NCI-H2227 (cell line): ENCODE results near the gene TSLP.

Source experiments
- DNase-seq: peaks from one replicate; lab custom pipeline; 2025; ENCODE audit not compliant: unreplicated experiment; lab: John Stamatoyannopoulos, UW

TSLP gene

GRCh38 chr5:111095982-111096381 lies 24.5 kb downstream of the TSLP start:
- DNase-seq = no peak

DNA sequence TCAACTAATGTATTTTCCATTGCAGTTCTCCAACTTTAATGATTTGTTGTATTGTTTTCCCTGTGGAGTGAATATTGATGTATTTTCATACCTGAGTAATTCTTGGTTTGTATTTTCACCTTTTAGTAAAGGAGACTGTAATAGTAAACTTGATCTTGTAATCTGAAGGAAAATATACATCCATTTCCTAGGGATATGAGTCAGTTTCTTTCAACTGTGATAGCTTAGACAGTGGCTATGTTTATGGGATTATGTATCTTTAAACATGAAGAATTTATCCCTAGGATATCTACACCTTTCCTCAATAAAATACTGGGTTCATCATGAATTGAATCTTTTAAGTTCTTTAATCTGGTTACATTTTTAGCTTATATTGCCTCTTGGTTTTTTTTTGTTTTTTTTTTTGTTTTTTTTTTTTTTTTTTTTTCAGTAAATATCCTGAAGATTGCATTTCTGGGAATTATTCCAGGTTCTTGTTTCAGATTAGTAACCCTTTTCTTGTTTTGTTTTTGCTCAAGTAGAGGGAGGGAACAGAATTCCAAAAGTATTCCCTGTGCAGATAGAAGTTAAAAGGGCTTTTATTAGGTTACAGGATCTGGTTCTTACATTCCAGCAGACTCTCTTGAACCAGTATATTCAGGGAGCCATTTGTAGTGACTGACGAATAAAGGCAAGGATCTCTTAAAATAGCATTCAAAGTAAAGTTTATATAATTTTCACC lies 27.7 kb downstream of the TSLP start:
- no peak for DNase-seq

DNA sequence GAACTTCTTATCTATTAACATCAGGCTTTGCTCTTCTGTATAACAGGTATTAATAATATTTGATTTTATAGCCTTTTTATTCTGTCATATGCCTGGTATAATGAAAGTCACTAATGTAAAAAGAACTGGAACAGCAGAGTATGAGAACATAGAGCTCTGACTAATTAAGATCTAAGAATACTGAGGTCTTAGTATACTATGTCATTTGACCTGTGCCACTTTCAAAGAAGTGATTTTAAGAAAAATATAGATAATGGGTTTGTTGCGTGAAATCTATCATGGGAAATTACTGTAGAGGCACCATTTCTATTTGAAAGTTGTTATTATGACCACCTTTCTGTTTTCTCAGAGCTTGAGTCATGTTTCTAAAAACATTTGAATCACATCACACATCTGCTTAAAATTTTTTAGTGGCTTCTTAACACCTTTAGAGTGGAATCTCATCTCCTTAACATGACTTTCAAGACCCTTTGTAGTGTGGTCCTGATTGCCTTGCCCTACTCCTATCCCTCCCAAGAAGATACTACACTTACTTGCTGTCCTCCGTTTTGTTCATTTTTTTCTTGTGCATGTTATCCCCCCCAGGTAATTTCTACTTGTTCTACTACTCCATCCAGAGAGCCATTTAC lies 34.9 kb downstream of the TSLP start:
- DNase-seq = no peak

DNA sequence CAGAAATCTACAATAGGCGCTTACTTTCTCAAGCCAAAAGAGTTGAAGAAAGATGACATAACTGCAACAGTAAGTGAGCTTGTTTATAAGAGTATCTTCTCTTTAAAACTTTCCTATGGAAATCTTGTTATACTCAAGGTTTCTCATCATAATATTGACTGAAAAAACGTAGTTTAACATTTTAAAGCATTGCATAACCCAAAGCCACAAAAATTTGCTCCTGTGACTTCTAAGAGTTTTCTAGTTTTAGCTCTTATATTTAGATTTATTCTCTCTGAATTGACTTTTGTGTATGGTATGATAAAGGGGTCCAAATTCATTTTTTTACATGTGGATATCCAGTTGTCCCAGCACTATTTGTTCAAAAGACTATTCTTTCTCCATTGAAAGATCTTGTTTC lies 35.9 kb downstream of the TSLP start:
- DNase-seq = no peak

- no peak for DNase-seq
Measured at GRCh38 chr5:111111956-111112355, 40.4 kb downstream of the TSLP start.

GRCh38 chr5:111113678-111114077 lies 42.2 kb downstream of the TSLP start:
- DNase-seq = no peak

DNA sequence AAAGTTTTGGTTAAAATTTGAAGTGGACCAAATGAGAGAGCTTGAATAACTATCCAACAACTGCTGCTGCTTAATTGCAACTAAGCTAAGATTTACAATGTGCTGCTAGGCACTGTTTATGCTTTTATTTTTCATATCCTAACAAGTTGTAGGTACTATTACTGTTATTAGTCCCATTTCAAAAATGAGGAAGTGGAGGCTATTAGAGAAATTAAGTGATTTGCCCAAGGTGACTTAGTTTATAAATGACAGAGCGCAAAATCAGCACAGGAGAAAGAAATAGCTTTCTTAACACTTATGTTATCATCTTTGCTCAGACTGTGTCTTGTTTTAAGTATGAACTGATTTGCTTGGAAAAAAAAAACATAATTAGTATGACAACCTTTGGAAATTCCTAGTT lies 43.7 kb downstream of the TSLP start:
- no peak for DNase-seq

DNA sequence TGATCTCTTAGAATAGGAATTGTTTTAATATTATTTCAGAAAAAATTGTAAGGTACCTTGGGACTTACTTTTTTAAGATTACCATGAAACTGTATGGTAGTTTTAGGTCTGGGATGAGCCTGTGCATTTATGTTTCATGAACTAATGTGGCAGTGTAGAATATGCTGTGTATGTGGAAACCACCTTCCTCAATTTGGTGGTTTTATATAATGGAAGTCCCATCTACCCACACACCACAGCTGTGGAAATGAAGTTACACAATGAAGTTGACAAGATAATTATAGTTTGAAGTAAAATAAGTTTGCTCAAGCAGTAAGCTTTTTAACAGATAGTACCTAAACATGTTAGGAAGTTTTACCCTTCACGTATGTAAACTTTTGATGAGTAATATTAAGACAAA lies 45.0 kb downstream of the TSLP start:
- no peak for DNase-seq

DNA sequence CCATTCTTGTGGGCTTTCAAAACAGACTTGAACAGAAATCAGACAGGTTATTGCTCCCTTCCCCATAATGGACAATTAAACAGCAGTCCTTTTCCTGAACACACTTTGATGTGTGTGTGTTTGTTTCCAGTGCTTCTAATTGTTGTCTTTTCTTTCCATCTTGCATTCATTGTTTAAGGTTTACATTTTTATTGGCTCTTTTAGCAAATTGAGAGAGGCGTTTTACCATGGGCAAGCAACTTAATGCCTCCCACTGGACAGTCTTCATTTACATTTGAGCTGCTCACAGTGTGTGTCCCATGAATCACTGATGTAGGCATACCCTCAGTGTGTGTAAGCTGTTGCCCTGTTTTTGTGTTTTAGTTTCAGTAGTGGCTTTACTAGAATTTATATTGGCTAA lies 45.6 kb downstream of the TSLP start:
- DNase-seq = no peak

GRCh38 chr5:111119221-111119620 lies 47.7 kb downstream of the TSLP start:
- DNase-seq = no peak

GRCh38 chr5:111119856-111120255 lies 48.3 kb downstream of the TSLP start:
- no peak for DNase-seq

DNA sequence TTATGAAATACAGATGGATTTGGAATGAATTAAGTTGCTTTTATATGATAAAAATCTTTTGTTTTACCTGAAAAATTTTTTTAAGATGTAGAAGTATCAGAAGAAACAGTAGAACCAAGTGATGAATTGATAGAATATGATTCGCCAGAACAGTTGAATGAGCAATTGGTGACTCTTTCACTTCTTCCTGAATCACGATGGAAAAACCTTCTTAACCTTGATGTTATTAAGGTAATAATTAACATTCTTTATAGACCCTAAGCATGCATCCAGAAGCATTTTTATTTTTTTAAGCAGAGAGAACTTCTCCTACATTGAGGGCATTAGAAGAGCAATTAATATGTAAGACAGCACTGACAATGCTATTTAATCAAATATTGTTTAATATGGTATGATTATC lies 49.4 kb downstream of the TSLP start:
- no peak for DNase-seq

- DNase-seq = no peak
Measured at GRCh38 chr5:111121926-111122325, 50.4 kb downstream of the TSLP start.

- DNase-seq = no peak
Measured at GRCh38 chr5:111122398-111122797, 50.9 kb downstream of the TSLP start.

DNA sequence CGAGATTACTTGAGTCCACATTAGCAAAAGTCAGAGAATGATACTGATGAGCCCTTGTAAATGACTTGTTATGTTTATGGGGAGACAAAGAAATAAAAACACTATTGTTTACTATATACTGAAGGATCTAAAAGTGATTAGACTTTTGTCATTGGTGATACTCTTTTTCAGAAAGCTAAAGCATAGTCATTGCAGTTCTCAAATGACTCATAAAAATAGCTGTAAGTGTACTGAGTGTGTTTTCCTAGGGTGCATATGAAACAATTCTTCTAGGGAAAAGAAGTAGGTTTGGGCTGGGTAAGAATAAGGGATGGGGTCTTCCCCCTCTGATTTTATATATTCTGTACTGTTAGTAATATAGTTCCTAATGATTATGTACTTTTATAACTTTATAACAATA lies 53.3 kb downstream of the TSLP start:
- DNase-seq = no peak

- no peak for DNase-seq
Measured at GRCh38 chr5:111126896-111127295, 55.4 kb downstream of the TSLP start.
